GM08714 (cell line): ENCODE measurements around the gene ABCC6.
"Not testable (repeated sequence)": the region's sequence is repeated elsewhere in the genome, so short reads cannot be mapped to it uniquely, and the experiment has no call there.

ENCODE experiments used
- H3K4me3 ChIP-seq: fragments of 200-500 bp; sonication (Bioruptor generic); 2 replicates; pipeline ENCODE4 v1.5.1; 2014; ENCODE audit warnings: mild to moderate bottlenecking, low read length, inconsistent platforms
- ZNF274 ChIP-seq: IDR thresholded peaks from 2 replicates; pipeline ENCODE4 v1.6.1; 2012; ENCODE audit warnings: mild to moderate bottlenecking, low read depth, low read length

Gene ABCC6

GRCh38 chr16:16105646-16106045 is 117.6 kb downstream of the ABCC6 start:
- H3K4me3 ChIP-seq, result no peak overlapping the region
- TF ChIP-seq ZNF274, result no peak

GRCh38 chr16:16104804-16105141 is 118.5 kb downstream of the ABCC6 start:
- H3K4me3 ChIP-seq, result not testable (repeated sequence)

GRCh38 chr16:16104132-16104803 is 119.0 kb downstream of the ABCC6 start:
- H3K4me3 ChIP-seq, result not testable (repeated sequence)

- no peak for TF ChIP-seq ZNF274
- no peak overlapping the region for H3K4me3 ChIP-seq
Observed at GRCh38 chr16:16102738-16103137, 120.6 kb downstream of the ABCC6 start.

GRCh38 chr16:16101585-16101984 is 121.7 kb downstream of the ABCC6 start:
- TF ChIP-seq ZNF274, result no peak
- H3K4me3 ChIP-seq, result no peak overlapping the region

- no peak for TF ChIP-seq ZNF274
- H3K4me3 ChIP-seq, result no peak overlapping the region
Observed at GRCh38 chr16:16100631-16101030, 122.7 kb downstream of the ABCC6 start.

GRCh38 chr16:16099320-16099719 is 124.0 kb downstream of the ABCC6 start:
- no peak for TF ChIP-seq ZNF274
- no peak overlapping the region for H3K4me3 ChIP-seq
